Measurements from ENCODE around the gene TBRG4. TPM values are rescaled to one million over a fixed set of nuclear protein-coding genes. Genes with fewer than 3 reads are reported as not detected.

The TBRG4 gene
- total and polyA plus RNA-seq, 7 donors, result 31.8 to 80.1 (median 44.6) TPM

- no peaks in the 10 kb centered on the region for H3K9me3 ChIP-seq
- no peak for DNase-seq
- H3K4me1 ChIP-seq, result no peaks in the 10 kb centered on the region
- intact Hi-C loops (cut with DNase I), result no loop called here
- H3K27me3 ChIP-seq, result no peaks in the 10 kb centered on the region
- no peaks in the 10 kb centered on the region for H3K36me3 ChIP-seq
- no peak overlapping the region for H3K4me3 ChIP-seq
- H3K27ac ChIP-seq, result no peak overlapping the region
- TF ChIP-seq CTCF (IDR thresholded peaks at IDR 0.05) (no peak), EP300 (IDR thresholded peaks at IDR 0.05) (no peak), POLR2A (IDR thresholded peaks at IDR 0.05) (no peak)
- 81 to 87% methylated on average over 12 of the region's 12 CpGs for WGBS, 2 donors
Measured at GRCh38 chr7:45123913-45124710, 12.6 kb upstream of the TBRG4 start.

DNA sequence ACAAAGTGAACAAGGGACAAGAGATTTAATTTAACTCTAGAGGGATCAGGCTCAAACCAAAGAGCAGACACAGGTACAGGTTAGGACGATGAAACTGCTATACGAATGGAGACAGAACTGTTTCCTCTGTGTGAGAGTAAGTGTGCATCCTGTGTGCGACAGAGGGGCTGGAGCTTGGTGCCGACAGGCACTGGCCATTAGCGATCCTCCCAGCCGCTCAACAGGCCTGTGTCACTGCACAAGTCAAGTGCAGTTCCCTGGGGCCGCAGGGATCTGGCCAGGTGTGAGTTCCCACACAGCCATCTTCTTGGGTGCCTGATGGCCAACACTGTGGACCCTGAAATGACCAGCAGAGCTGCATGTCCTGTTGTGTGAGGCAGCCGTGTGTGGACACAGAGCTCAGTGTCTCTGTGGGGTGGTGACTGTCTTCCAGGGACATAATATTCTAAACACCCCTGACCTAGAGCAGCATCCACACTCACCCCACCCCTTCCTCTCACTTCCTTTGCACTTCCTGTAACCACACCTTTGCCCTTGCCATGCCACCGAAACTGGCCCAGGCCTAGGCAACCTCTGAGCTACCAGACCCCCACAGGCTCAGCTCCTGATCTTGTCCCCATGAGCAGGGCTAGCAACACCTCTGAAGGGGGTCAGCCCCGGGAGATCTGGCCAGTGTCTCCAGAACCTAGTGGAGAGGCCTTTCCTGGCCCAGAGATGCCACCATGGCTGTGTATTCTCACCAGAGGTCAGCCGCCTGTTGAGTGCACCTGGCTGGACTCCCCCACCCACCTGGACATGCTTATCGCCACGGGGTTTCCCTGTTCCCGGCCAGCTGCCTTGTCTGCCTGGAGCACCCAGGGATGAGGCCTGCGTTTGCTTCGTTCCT, 11.7 kb upstream of the TBRG4 start:
- Histone ChIP-seq H3K27me3 (no peaks in the 10 kb centered on the region), H3K9me3 (no peaks in the 10 kb centered on the region), H3K27ac (no peak overlapping the region), H3K4me3 (no peak overlapping the region), H3K4me1 (no peaks in the 10 kb centered on the region), H3K36me3 (no peaks in the 10 kb centered on the region)
- WGBS, 2 donors, result 80 to 83% methylated on average over 16 of the region's 16 CpGs
- intact Hi-C loops (cut with DNase I), result no loop called here
- TF ChIP-seq CTCF (IDR thresholded peaks at IDR 0.05) (no peak), EP300 (IDR thresholded peaks at IDR 0.05) (no peak), POLR2A (IDR thresholded peaks at IDR 0.05) (no peak), POLR2AphosphoS5 (IDR thresholded peaks at IDR 0.05) (no peak)
- no peak for DNase-seq

GRCh38 chr7:45119550-45119949, 8.1 kb upstream of the TBRG4 start:
- WGBS, 2 donors, result 91 to 94% methylated on average over 3 of the region's 3 CpGs
- no peaks in the 10 kb centered on the region for H3K9me3 ChIP-seq
- H3K27ac ChIP-seq, result no peak overlapping the region
- H3K4me1 ChIP-seq, result no peaks in the 10 kb centered on the region
- H3K36me3 ChIP-seq, result no peaks in the 10 kb centered on the region
- peaks cover 0 to 4% (median 0%) of the 10 kb centered on the region in 3 donors for H3K27me3 ChIP-seq
- no peak overlapping the region for H3K4me3 ChIP-seq
- no peak for DNase-seq
- TF ChIP-seq POLR2A (IDR thresholded peaks at IDR 0.05) (no peak), CTCF (IDR thresholded peaks at IDR 0.05) (no peak), POLR2AphosphoS5 (IDR thresholded peaks at IDR 0.05) (no peak), EP300 (IDR thresholded peaks at IDR 0.05) (no peak)
- intact Hi-C loops (cut with DNase I), result loop anchor here (10.0 kb wide), 1 partner anchor 515 kb away; the partner anchor contains the start of gene OGDH

GRCh38 chr7:45118889-45119331, 7.4 kb upstream of the TBRG4 start:
- no peak for DNase-seq
- no peak for TF ChIP-seq POLR2AphosphoS5 (IDR thresholded peaks at IDR 0.05)
- no peak for TF ChIP-seq POLR2A (IDR thresholded peaks at IDR 0.05)
- no peak for TF ChIP-seq EP300 (IDR thresholded peaks at IDR 0.05)
- TF ChIP-seq CTCF (IDR thresholded peaks at IDR 0.05), result no peak
- Histone ChIP-seq H3K4me3 (no peak overlapping the region), H3K36me3 (no peaks in the 10 kb centered on the region), H3K4me1 (no peaks in the 10 kb centered on the region), H3K27ac (no peak overlapping the region), H3K9me3 (no peaks in the 10 kb centered on the region), H3K27me3 (peaks cover 0 to 4% (median 0%) of the 10 kb centered on the region in 3 donors)
- intact Hi-C loops (cut with DNase I), result loop anchor here (10.0 kb wide), 1 partner anchor 514 kb away; the partner anchor contains the start of gene OGDH
- 85 to 94% methylated on average over 3 of the region's 3 CpGs for WGBS, 2 donors
